Esophagus squamous epithelium (tissue), 4 donors: ENCODE data around the gene OR4X1.

ENCODE experiments used
- CTCF ChIP-seq, 6 experiments: fragments of 450-650 bp in 4 of 6; fragments of 200-600 bp in 2 of 6; sonication (generic) in 2 of 6; IDR thresholded peaks; one replicate each; pipeline ENCODE4 v1.5.1; 2016 to 2019; ENCODE audit warnings: antibody characterized with exemption in 6 of 6, mild to moderate bottlenecking in 4 of 6, moderate library complexity in 4 of 6
- POLR2A ChIP-seq, 4 donors: fragments of 450-650 bp; IDR thresholded peaks; one replicate each; pipeline ENCODE4 v1.6.1; 2017; ENCODE audit warnings: antibody characterized with exemption in 4 of 4, mild to moderate bottlenecking in 4 of 4, moderate library complexity in 3 of 4

- TF ChIP-seq CTCF (IDR thresholded peaks at IDR 0.05) (no peak), POLR2A (IDR thresholded peaks at IDR 0.05) (no peak)
These were observed 25.9 kb upstream of the OR4X1 start for GRCh38 chr11:48237727-48238126.
